GM21786 (cell line): ENCODE data around the gene SPRN.
"Not testable (repeated sequence)": the region's sequence is repeated elsewhere in the genome, so short reads cannot be mapped to it uniquely, and the experiment has no call there.

Experiments used
- ATAC-seq: cut with Tn5 transposase; IDR thresholded peaks from one replicate; pipeline ENCODE4 v1.9.1; 2021; ENCODE audit not compliant: unreplicated experiment

Gene SPRN

GRCh38 chr10:133388973-133389818, 35.2 kb downstream of the SPRN start:
- peak; percentile 81 for ATAC-seq

- no peak for ATAC-seq
Observed at GRCh38 chr10:133388236-133388972, 36.0 kb downstream of the SPRN start.

DNA sequence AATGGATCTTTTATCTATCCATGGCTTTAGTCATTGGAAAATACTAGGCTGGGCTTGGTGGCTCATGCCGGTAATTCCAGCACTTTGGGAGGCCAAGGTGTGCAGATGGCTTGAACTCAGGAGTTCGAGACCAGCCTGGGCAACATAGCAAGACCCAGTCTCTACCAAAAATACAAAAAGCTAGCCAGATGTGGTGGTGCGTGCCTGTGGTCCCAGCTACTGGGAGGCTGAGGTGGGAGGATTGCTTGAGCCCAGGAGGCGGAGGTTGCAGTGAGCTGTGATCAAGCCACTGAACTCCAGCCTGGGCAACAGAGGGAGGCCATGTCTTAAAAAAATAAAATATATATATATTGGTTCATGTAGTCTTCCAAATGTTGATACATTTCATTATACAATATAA, 37.5 kb downstream of the SPRN start:
- ATAC-seq, result not testable (repeated sequence)

DNA sequence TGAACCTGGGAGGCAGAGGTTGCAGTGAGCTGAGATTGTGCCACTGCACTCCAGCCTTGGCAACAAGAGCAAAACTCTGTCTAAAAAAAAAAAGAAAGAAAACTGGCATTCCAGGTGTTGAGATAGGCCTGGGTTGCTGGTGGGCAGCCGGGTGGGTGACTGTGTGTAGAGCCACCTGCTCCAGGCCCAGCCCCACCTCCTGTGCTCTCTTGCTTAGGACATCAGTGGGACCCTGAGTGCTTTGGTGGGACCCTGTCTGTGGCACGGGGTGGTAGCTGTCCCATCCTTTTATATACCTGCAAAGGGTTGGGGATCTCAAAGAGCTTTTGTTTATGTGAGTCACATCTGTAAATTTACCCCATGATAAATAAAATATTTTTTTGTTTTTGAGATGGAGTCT, 39.2 kb downstream of the SPRN start:
- ATAC-seq, result no peak

- no peak for ATAC-seq
Observed at GRCh38 chr10:133384071-133384470, 40.4 kb downstream of the SPRN start.

DNA sequence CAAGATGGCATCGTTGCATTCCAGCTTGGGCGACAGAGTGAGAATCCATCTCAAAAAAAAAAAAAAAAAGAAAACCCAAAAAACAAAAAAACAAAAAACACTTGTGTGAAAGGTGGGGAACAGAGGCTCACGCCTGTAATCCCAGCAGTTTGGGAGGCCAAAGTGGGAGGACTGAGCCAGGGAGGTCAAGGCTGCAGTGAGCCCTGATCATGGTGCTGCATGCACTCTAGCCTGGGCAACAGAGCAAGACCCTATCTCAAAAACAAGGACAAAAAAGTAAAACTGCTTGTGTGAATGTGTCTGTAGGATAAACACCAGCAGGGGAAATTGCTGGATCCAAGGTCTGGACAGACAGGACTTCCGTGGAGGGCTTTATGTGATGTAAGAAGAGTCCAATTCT, 40.9 kb downstream of the SPRN start:
- no peak for ATAC-seq

GRCh38 chr10:133381036-133381435, 43.4 kb downstream of the SPRN start:
- no peak for ATAC-seq

DNA sequence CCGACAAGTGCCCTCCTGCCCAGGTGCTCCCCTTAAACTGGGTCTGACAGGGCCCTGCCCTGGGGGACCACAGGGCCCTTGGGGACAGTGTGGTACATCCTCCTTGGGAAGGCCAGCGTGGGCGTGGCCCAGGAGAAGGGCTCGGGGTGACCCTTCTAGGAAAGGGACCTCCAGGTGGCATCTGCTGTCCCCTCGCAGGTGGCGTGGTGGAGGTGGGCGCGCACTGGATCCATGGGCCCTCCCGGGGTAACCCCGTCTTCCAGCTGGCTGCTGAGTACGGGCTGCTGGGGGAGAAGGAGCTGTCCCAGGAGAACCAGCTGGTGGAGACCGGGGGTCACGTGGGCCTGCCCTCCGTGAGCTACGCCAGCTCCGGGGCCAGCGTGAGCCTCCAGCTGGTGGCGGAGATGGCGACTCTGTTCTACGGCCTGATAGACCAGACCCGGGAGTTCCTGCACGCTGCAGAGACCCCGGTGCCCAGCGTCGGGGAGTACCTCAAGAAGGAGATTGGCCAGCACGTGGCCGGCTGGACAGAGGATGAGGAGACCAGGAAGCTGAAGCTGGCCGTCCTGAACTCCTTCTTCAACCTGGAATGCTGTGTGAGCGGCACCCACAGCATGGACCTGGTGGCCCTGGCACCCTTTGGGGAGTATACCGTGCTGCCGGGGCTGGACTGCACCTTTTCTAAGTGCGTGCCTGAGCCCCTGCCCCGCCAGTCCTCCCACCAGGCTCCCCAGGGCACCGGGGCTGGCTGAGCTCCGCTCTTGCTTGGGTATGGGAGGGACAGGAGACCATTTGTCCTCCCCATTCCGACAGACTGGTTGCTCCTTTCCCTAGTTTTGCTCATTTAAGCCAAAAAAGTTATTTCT, 44.4 kb downstream of the SPRN start:
- ATAC-seq, result no peak

DNA sequence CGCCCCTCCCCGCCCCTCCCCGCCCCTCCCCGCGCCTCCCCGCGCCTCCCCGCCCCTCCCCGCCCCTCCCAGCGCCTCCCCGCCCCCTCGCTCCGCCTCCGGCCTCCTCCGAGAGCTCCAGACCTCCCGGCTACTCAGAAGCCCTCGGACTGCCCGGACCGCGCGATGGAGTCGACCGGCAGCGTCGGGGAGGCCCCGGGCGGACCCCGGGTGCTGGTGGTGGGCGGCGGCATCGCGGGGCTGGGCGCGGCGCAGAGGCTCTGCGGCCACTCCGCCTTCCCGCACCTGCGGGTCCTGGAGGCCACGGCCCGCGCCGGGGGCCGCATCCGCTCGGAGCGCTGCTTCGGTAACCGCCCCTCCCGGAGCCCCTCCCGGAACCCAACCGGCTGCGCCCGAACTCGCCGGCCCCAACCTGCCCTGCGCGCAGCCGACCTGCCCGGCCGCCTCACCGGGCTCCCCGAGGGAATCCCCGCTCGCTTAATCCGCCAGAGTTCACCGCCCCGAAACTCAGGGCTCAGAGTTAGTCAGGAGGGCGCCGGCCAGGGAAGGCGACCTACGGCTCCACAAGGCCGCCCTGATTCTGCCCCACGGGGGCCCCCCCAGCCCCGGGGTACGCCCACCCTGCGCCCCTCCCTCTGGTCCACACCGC, 45.1 kb downstream of the SPRN start, which contains the start of gene PAOX:
PAOX (plus strand) TSS at position 111 of the 649 bp plus-strand sequence; CDS start at position 166, 55 bp downstream.
- ATAC-seq, result peak; percentile 56

DNA sequence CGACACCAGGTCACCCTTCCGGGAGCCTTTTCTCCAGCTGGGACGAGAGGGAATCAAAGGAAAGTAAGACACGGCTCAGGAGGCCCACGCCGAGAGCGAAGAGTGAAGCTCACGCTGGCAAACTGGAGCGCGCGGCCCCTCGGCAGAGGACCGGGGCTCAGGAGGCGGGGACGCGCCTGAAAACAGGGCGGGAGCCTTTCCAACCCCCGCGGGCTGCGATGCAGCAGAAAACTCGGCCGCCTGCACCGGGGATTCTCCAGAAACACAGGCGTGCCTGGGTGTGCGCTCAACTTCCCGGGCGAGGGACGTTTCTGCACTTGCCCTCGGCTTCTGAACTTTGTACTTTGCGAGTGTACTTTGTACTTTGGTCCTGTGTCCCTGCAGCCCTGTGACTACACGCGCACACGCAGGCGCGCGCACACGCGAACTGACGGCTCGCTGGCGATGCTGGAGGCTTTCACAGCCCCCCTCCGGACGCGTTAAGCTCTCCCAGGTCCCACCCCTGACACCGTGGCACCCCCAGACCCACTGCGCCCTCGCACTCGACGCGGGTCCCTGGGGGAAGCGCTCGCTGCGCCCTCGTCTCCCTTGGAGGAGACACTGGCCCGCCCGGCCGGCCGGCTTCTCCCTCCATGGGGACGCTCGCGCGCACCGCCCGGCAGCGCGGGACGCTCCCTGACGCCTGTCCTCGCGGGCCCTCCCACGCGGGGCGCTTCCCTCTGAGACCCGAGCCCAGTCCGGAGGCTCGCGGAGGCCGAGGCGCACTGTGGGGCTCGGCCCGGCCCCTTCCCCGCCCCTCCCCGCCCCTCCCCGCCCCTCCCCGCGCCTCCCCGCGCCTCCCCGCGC, 46.0 kb downstream of the SPRN start:
- peak; percentile 38 for ATAC-seq

GRCh38 chr10:133377818-133378250, 46.6 kb downstream of the SPRN start:
- ATAC-seq, result no peak

GRCh38 chr10:133377025-133377817, 47.2 kb downstream of the SPRN start:
- no peak for ATAC-seq

DNA sequence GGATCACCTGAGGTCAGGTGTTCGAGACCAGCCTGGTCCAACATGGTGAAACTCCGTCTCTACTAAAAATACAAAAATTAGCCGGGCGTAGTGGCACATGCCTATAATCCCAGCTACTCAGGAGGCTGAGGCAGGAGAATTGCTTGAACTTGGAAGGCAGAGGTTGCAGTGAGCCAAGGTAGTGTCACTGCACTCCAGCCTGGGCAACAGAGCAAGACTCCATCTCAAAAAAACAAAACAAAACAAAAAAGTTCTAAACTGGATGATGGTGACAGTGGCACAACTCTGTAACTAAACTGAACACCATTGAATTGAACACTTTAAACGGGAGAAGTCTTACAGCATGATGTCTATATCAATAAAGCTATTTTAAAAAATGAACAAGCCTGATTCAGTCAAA, 48.2 kb downstream of the SPRN start:
- not testable (repeated sequence) for ATAC-seq

- ATAC-seq, result no peak
Observed at GRCh38 chr10:133375357-133376115, 48.9 kb downstream of the SPRN start.

DNA sequence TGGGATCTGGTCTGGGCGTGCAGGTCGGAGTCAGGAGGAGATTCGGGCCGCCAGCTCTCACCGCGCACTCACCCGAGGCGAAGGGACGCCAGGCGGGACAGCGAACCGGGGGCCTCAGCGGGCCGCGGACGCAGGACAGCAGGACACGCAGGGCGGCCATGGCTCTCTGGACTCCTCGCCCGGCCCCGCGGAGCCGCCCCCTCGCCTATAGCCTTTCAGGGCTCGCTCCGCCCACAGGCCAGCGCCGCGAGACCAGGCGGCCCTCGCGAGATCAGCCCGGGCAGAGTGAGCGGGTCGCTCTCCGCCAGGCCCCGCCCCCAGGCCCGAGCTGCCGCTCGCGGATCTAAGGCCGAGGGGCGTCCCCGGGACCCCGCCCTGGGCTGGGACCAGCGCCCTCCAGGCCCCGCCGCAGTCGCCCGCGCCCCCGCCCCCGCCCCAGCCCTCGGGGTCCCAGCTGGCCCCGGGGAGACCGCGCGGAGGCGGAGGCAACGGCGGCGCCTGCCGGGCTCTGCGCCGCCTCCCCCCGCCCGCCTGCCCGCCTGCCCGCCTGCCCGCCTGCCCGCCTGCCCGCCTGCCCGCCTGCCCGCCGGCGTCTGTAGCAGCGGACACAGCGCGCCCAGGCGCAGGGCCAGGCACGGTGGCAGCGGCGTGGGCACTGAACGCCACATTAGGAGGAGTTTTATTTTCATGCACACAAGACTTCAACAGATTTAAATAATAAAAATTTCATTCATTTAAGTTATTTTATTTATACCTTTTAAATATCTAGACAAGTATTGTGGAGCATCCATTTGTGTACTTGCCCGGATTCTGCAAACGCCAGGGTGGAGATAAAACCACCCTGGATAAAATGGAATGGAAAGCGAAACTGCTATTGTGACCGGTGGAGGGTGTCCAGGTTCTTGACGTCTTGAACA, 51.0 kb downstream of the SPRN start, which contains the start of gene ECHS1:
ECHS1 (minus strand) TSS at position 181 of the 917 bp plus-strand sequence; CDS start at position 160, 21 bp downstream.
- peak; percentile 90 for ATAC-seq

GRCh38 chr10:133372507-133372906, 51.9 kb downstream of the SPRN start:
- ATAC-seq, result no peak
